ENCODE measurements around the gene KLRD1.

Gene KLRD1

GRCh38 chr12:10307630-10308029 lies at the start of gene KLRD1:
TSS of gene KLRD1 (plus strand) at chr12:10307870. CDS start at chr12:10308078, 208 bp downstream.
- H3K4me3 ChIP-seq (ENCODE audit: low read length): no peak within 1 kb of the TSS
- no peak for DNase-seq (ENCODE audit: low read depth)

GRCh38 chr12:10260927-10261326 lies 46.7 kb upstream of the KLRD1 start:
- no peak for DNase-seq (ENCODE audit: low read depth)
- no peak overlapping the region for H3K4me3 ChIP-seq (ENCODE audit: low read length)
- no peak for TF ChIP-seq CTCF (conservative IDR thresholded peaks at IDR 0.05; ENCODE audit: low read depth, low read length)

More at GRCh38 chr12:10307630-10308029, at the start of gene KLRD1:
- TF ChIP-seq CTCF (conservative IDR thresholded peaks at IDR 0.05; ENCODE audit: low read depth, low read length): no peak

- no peak for DNase-seq (ENCODE audit: low read depth)
- TF ChIP-seq CTCF (conservative IDR thresholded peaks at IDR 0.05; ENCODE audit: low read depth, low read length): no peak
- H3K4me3 ChIP-seq (ENCODE audit: low read length): no peak overlapping the region
These were observed 39.6 kb upstream of the KLRD1 start for GRCh38 chr12:10268037-10268436.

GRCh38 chr12:10272467-10272866 lies 35.2 kb upstream of the KLRD1 start:
- no peak for TF ChIP-seq CTCF (conservative IDR thresholded peaks at IDR 0.05; ENCODE audit: low read depth, low read length)
- no peak for DNase-seq (ENCODE audit: low read depth)
- no peak overlapping the region for H3K4me3 ChIP-seq (ENCODE audit: low read length)

GRCh38 chr12:10276774-10277173 lies 30.9 kb upstream of the KLRD1 start:
- no peak for TF ChIP-seq CTCF (conservative IDR thresholded peaks at IDR 0.05; ENCODE audit: low read depth, low read length)
- H3K4me3 ChIP-seq (ENCODE audit: low read length): no peak overlapping the region
- DNase-seq (ENCODE audit: low read depth): no peak

- no peak for DNase-seq (ENCODE audit: low read depth)
- no peak for TF ChIP-seq CTCF (conservative IDR thresholded peaks at IDR 0.05; ENCODE audit: low read depth, low read length)
- no peak overlapping the region for H3K4me3 ChIP-seq (ENCODE audit: low read length)
These were observed 29.6 kb upstream of the KLRD1 start for GRCh38 chr12:10278104-10278503.

- no peak overlapping the region for H3K4me3 ChIP-seq (ENCODE audit: low read length)
- TF ChIP-seq CTCF (conservative IDR thresholded peaks at IDR 0.05; ENCODE audit: low read depth, low read length): no peak
- no peak for DNase-seq (ENCODE audit: low read depth)
These were observed 27.7 kb upstream of the KLRD1 start for GRCh38 chr12:10279937-10280336.
